Astrocyte of the cerebellum (primary cell): ENCODE results near the gene WDCP.
"Not testable (repeated sequence)": the region's sequence is repeated elsewhere in the genome, so short reads cannot be mapped to it uniquely, and the experiment has no call there.

Experiments used
- DNase-seq: peaks from one replicate; pipeline ENCODE4 v3.0.0-alpha.2; 2011; ENCODE audit warnings: low read depth
- H3K4me3 ChIP-seq: 2 replicates; pipeline ENCODE4 v1.5.1; 2011; ENCODE audit warnings: mild to moderate bottlenecking, low read depth, low read length, moderate library complexity
- in situ Hi-C: cut with HindIII; loops from 2 replicates; pipeline ENCODE4 v1.10.0; 2017; ENCODE audit warnings: low sequenced_read_pairs
- TF ChIP-seq, protein P1 (sequence below): IDR thresholded peaks from 2 replicates; pipeline ENCODE4 v1.5.1; 2012; ENCODE audit warnings: low read length, low read depth, moderate library complexity, mild to moderate bottlenecking; ENCODE audit errors: missing control alignments

The WDCP gene

DNA sequence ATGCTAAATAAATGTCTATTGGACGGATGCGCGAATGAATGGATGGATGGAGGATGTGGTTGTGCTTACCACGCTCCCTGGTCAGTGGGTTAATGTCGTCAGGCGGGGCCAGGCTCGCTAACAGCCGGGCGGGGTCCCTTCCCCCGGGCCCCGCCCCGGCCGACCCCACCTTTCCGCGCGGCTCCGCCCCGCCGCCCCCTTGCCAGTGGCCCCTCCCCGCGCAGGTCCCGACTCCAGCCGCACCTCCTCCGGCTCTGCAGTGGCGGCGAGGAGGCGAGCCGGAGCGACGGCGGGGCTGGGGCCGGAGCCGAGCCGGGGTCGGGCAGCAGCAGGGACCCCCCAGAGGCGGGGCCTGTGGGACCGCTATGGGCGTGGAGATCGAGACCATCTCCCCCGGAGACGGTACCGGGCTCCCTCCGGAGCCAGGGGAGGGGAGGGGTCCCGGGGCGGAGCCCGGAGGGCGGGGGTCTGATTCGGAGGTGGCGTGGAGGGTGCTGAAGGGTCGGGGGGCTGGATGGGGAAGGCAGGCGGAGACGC, 2.4 kb upstream of the WDCP start, which contains the start of gene FKBP1B:
Gene FKBP1B (plus strand): TSS at position 257 of the 537 bp plus-strand sequence. CDS start 109 bp downstream, at position 366.
- in situ Hi-C loops: no loop called here
- DNase-seq: peak; percentile 5
- H3K4me3 ChIP-seq: peak within 1 kb of the TSS; percentile 75
- TF ChIP-seq, protein P1, sequence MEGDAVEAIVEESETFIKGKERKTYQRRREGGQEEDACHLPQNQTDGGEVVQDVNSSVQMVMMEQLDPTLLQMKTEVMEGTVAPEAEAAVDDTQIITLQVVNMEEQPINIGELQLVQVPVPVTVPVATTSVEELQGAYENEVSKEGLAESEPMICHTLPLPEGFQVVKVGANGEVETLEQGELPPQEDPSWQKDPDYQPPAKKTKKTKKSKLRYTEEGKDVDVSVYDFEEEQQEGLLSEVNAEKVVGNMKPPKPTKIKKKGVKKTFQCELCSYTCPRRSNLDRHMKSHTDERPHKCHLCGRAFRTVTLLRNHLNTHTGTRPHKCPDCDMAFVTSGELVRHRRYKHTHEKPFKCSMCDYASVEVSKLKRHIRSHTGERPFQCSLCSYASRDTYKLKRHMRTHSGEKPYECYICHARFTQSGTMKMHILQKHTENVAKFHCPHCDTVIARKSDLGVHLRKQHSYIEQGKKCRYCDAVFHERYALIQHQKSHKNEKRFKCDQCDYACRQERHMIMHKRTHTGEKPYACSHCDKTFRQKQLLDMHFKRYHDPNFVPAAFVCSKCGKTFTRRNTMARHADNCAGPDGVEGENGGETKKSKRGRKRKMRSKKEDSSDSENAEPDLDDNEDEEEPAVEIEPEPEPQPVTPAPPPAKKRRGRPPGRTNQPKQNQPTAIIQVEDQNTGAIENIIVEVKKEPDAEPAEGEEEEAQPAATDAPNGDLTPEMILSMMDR: no peak

DNA sequence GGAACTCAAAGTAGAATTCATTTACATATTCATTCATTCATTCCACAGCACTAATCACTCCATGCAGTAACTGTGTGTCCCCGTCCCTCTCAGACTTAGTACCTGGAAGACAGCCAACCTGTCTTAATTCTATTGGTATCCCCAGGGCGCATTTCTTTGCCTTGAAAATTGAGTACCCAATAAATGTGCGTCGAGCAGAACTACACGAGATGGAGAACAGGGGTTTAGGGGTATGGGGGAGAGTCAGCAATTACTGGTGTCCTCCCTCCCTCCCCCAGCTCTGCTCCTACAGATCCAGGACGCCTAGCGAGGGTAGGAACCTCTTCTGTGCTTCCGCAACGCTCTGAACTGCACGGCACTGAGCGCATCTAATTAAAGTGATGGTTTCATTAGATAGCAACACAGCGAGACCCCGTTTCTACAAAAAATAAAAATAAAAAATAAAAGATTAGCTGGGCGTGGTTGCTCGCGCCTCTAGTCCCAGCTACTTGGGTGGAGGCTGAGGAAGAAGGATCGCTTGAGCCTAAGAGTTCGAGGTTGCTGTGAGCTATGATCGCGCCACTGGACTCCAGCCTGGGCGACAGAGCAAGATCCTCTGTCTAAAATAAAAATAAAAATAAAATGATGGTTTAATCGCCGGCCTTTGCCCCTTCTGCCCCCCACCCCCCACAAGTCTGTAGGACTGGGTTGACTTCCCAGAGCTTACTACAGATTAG, 1.7 kb upstream of the WDCP start:
- DNase-seq: no peak
- TF ChIP-seq, protein P1: no peak
- peak overlapping the region; percentile 75 for H3K4me3 ChIP-seq
- in situ Hi-C loops: no loop called here

DNA sequence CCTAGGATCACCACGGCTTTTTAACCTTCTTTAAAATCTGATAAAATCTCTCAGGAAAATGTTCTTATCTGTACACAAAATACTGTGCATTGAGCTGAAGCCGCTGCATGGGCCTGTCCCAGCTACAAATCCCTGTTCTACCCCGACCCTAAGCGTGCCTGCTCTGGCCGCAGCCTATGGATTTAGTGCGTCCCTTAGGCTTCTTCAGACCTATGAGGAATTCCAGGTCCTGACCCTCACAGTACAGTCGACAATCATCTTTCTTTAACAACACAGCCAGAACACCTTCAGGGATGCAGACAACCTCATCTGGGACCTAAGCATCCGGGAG, 477 bp upstream of the WDCP start:
- in situ Hi-C loops: no loop called here
- H3K4me3 ChIP-seq: peak overlapping the region; percentile 67
- no peak for DNase-seq
- TF ChIP-seq, protein P1: no peak

DNA sequence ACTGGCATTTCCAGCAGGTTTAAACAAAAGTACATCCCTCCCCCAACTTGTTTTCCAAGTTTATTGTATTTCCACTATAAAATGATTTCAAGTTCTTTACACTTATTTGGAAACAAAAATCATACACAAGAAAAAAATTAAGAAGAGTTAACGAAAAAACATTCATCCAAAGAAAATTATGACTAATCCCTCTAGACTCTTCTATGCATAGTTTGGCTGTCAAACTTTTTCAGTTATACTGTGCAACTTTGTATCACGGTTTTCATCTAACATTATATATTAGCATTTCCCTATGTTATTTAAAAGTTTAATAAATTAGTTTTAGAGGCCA, 627 bp downstream of the WDCP start:
- in situ Hi-C loops: no loop called here
- H3K4me3 ChIP-seq: peak overlapping the region; percentile 67
- no peak for DNase-seq
- TF ChIP-seq, protein P1: no peak

DNA sequence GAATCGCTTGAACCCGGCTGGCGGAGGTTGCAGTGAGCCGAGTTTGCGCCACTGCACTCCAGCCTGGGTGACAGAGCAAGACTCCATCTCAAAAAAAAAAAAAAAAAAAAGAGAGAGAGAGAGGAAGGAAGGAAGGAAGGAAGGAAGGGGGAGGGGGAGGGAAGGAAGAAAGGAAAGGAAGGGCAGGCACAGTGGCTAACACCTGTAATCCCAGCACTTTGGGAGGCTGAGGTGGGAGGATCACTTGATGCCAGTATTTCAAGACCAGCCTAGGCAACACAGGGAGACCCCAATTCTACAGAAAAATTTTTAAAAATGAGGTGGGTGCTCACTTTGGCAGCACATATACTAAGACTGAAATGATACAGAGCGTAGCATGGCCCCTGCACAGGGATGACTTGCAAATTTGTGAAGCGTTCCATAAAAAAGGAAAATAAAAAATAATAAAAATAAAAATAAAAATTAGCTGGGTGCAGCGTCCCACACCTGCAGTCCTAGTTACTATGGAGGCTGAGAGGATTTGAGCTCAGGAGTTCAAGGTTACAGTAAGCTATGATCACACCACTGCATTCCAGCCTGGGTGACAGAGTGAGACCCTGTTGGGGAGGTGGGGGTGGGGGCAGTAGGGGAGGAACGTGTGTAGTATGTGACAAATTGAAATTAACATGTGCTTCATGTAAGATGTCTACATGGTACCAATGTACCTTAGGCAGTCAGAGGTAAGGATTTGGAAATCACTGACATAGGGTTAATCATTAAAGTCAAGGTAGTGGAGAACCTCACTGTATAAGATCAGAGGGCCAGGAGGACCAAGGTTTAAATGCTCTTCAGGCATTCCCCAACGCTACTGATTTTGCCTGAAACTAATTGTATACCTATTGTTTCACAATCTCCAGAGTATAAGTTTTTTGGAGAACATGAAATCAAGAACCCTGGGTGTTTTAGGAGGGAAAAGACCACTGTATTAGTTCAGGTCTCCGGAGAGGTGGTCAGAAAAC, 1.4 kb downstream of the WDCP start:
- H3K4me3 ChIP-seq: peak overlapping the region; percentile 67
- in situ Hi-C loops: no loop called here
- no peak for DNase-seq
- TF ChIP-seq, protein P1: no peak

DNA sequence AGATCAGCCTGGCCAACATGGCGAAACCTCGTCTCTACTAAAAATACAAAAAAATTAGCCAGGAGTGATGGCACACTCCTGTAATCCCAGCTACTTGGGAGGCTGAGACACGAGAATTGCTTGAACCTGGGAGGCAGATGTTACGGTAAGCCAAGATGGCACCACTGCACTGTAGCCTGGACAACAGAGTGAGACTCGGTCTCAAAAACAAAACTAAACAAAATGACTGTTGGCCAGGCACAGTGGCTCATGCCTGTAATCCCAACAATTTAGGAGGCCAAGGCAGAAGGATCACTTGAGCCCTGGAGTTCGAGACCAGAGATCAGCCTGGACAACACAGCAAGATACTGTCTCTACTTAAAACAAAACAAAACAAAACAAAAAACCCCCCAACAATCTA, 4.1 kb downstream of the WDCP start:
- H3K4me3 ChIP-seq, in situ Hi-C loops, DNase-seq: not testable (repeated sequence)

DNA sequence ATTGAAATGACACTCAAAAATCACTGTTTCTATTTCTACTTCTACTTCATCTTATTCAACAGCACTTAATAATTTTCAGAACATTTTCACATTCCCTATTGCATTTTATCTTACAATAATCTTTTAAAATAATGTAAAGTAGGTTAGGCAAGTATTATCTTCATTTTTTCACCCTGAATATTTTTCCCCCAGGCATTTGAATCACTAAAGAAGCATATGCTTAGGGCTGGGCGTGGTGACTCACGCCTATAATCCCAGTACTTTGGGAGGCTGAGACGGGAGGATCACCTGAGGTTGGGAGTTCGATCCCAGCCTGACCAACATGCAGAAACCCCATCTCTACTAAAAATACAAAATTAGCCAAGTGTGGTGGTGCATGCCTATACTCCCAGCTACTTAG, 6.7 kb downstream of the WDCP start:
- no peak overlapping the region for H3K4me3 ChIP-seq
- DNase-seq: no peak
- in situ Hi-C loops: no loop called here
- TF ChIP-seq, protein P1: no peak
